ENCODE results near the gene PLCB3. TPM values are rescaled to one million over a fixed set of nuclear protein-coding genes. Genes with fewer than 3 reads are reported as not detected.

The PLCB3 gene
- total RNA-seq, 4 donors from 2014 or later = 10.8 to 17.9 (median 16.3) TPM

- no peak for TF ChIP-seq CTCF (IDR thresholded peaks at IDR 0.05; ENCODE audit: low read depth)
These were observed 15.0 kb downstream of the PLCB3 start for GRCh38 chr11:64266339-64266738.

DNA sequence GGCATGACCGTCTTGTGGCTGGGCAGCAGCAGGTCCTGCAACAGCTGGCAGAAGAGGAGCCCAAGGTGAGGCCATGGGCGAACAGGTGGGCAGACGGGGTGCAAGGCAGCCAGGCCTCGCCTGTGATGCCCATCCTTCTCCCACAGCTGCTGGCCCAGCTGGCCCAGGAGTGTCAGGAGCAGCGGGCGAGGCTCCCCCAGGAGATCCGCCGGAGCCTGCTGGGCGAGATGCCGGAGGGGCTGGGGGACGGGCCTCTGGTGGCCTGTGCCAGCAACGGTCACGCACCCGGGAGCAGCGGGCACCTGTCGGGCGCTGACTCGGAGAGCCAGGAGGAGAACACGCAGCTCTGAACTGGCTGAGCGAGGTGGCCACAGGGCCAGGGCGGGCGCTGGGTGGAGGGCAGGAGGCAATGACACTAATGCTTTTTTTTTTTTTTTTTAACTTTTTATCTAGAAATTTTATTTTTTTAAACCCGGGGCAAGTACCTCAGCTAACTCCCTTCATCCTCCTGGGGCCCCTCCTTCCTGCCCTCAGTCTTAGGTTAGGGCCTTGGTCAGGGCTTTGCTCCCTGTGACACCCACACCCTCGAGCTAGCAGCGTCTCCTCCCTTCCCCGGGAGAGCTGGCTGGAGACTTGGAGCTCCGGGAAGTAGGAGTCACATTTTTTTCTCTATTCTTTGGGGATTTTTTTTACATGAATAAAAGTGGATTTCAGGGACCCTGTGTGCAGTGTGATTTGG lies 16.0 kb downstream of the PLCB3 start:
- no peak for TF ChIP-seq CTCF (IDR thresholded peaks at IDR 0.05; ENCODE audit: low read depth)

GRCh38 chr11:64268025-64268892 lies 16.9 kb downstream of the PLCB3 start:
- no peak for TF ChIP-seq CTCF (IDR thresholded peaks at IDR 0.05; ENCODE audit: low read depth)

GRCh38 chr11:64268893-64269539 lies 17.7 kb downstream of the PLCB3 start:
- no peak for TF ChIP-seq CTCF (IDR thresholded peaks at IDR 0.05; ENCODE audit: low read depth)

DNA sequence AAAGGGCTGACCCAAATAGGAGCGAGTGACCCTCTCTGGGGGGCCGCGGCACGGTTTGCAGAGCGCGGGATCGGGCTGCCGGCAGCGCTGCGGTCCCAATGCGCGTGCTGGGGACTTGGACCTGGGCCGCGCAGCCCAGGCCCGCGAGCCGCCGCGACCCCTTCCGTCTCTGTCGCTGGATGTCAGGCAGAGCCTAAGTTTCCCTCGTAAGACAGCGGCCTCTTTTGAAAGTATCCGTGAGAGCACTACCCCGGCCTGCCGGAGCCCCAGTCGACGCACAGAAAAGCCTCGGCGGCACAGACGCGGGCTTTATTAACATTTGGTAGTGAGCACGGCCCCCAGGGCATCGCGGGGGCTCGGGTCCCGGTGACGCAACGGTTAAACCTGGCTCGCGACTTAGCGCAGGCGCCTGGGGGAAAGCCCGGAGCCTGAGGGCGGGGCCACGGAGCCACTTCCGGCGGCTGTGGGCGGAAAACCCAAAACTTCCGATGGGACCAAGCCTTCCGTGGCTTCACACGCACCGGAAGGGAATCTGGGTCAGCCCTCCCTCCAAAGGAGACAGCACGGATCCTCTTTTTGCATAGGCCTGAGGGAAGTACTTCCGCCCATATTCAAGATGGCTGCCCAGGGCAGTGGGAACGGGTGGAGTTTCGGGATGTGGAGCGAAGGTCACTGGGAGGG lies 18.4 kb downstream of the PLCB3 start:
- TF ChIP-seq CTCF (IDR thresholded peaks at IDR 0.05; ENCODE audit: low read depth) = no peak

- TF ChIP-seq CTCF (IDR thresholded peaks at IDR 0.05; ENCODE audit: low read depth) = no peak
These were observed 23.9 kb downstream of the PLCB3 start for GRCh38 chr11:64275031-64275800.
